ENCODE measurements around the gene TTLL11. TPM values are rescaled to one million over a fixed set of nuclear protein-coding genes. Genes with fewer than 3 reads are reported as not detected.
"Not testable (repeated sequence)": the region's sequence is repeated elsewhere in the genome, so short reads cannot be mapped to it uniquely, and the experiment has no call there.

The TTLL11 gene
- polyA plus RNA-seq, 4 donors: 6.6 to 9.3 (median 7.9) TPM

DNA sequence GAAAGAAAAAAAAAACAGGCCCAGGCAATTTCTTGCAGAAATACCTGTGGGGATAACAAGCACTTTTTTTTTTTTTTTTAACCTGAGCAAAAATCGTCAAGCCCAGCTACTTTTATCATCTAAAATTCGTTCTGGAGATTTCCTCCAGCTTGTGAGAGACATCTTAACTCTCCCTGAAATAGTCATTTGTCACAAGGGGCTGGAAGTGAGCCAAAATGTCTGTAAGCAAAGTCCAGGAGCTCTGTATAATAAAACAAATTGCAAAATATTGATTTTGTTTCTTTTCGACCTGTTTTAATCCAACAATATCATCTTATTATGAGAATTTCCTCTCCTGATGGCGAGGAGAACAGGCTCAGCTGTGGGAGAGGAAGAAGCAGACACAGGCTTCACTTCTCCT is 168.4 kb downstream of the TTLL11 start:
- DNase-seq (ENCODE audit: low read depth in 4 of 4, low spot score in 3 of 4): no peak

DNA sequence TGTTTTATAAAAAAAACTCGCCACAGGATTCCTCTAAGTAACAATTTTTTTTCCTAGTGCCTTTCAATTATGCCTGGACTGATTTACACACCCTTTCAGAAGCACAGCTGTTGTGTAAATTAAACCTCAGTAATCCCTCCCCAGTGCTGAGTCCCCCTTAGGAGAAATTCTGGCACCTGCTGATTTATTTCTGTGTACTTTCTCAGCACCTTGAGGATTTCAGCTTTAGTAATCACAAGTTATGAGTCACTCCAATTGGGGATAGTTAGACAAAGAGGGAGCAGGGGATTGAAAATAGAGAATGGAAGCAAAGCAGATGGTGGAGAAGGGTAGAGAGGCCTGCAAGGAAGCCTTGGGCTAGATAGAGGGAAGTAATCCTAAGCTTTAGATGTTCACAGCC is 171.7 kb downstream of the TTLL11 start:
- no peak for DNase-seq (ENCODE audit: low read depth in 4 of 4, low spot score in 3 of 4)

DNA sequence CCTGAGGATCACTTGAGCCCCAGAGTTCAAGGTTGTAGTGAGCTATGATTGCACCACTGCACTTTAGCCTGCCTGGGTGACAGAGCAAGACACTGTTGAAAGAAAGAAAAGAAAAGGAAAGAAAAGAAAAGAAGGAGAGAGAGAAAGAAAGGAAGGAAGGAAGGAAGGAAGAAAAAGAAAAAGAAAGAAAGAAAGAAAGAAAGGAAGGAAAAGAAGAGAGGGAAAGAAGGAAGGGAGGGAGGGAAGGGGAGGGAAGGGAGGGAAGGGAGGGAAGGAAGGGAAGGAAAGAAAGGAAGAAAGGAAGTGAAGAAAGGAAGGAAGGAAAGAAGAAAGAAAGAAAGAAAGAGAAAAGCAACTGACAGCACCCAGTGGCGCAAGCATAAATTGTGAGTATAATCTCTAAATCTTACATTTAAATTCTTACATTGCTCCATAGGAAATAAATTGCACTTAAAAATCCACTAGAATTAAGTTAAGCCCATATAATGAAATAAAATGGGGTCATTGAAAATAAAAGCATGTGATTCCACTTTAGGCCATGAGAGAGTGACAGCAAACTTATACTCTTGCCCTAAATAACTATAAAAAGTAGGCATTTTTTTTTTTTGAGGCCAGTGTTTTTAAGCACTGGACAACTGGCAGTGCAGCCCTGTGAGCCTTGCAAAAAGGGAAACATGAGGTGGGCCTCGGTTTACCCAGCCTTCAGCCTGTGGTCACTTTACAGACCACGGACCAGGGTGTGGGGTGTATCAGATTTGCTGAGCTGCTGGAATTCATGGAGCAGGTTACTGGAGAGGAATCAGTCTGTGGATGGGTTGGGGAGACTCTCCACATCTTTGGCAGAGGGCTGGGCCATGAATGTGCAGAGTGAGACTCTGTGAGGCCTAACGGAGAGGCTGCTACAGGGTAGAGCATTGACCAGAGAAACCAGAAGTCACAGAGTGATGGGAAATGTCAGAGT is 175.5 kb downstream of the TTLL11 start:
- no peak for DNase-seq (ENCODE audit: low read depth in 4 of 4, low spot score in 3 of 4)

DNA sequence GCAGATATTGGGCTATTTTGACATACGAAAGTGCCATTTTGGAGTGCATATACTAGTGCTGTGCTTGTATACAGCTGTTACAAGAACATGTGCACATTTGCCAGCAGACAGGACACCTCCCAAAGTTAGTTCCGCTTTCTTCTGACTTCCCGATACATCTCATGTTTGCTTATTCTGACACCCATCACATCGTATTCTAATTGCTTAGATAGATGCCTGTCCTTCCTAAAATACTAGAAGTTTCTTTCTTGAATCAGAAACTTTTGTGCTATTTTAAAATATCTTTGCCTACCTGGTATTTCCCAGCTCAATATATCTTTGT is 177.8 kb downstream of the TTLL11 start:
- no peak for DNase-seq (ENCODE audit: low read depth in 4 of 4, low spot score in 3 of 4)

DNA sequence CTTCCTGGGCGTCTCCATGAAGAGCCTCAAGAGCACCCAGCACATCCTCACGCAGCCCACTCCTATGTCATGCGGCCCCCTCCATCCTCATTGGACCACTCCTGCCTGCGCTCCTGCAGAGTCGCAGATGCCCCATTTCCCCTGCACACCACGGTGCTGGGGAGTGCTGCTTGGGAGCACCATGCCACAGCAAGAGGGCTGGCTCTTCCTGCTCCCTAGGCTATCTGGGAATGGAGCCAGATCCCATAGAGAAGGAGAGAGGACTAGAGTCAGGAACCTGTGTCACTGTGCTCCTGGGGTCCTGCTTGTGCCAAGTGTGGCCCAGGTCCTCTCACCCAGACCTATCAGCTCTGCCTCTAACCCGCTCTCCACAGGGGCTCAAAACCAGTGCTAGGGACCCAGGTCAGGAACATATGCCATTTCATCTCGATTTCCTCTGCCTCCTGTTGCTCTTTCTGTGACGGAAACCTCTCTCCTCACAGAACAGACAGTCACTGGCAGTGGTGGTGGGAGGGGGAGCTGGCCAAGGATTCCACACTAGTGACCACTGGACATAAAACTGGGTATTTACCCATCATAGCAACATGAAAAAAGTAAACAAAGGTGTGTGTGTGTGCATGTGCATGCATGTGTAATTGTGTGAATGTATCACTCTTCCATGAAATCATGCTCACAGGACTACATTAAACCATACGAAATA is 178.4 kb downstream of the TTLL11 start:
- no peak for DNase-seq (ENCODE audit: low read depth in 4 of 4, low spot score in 3 of 4)

DNA sequence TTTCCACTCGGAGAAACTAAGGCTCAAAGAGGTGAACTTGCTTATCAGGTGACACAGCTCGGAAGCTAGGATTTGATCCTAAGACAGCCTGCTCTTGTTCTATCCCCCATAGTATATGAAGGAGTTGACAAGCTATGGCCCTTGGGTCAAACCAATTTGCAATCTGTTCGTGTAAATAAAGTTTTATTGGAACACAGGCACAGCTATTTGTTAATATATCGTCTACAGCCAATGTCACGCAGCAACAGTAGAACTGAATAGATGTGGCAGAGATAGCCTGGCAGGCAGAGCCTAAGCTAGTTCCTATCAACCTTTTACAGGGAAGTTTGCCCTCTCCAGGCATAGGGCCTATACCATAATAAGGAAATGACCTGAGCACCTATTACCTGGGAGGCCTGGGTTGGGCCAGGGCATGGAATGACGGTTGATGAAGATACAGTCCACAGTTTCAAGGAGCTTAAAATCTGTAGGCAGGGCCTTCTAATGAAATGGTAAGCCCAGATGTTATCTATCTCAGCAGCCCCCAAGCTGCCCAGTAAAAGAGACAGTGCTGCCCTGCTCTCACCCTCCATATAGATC is 179.0 kb downstream of the TTLL11 start:
- DNase-seq (ENCODE audit: low read depth in 4 of 4, low spot score in 3 of 4): no peak

DNA sequence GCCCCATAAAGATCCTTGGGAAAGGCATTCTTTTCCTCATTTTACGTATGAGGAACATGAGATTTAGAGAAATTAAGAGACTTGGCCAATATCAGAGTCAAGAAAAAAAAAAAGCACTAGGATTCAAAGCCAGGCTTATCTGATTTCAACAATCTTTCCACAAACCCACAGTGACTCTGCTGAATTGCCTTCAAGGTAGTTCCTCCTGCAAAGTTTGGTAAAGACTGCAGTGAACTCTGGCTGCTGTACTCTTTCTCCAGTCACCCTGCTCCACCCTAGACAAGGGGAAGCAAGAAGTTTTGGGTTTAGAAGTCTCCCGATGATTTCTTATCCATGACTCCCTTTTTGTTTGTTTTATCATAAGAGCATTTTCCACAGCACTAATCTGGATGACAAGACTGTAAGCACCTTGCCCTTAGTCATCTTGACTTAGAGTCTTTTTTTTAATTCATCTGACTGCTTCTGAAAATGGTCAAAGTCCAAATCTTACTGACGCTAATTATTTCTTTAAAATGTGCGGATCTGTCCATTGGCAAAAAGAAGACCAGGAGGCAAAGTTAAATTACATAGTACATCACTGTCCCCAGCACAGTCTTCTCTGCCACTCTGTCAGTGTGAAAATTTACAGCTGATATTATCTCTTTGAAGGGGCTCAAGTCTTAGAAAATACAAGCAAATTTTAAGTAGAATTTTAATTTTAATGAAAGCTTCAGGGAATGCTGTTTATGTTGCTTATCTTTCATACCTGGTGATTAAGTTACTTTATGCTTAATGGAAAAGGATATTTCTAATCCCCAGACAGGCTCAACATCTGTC is 180.1 kb downstream of the TTLL11 start:
- DNase-seq (ENCODE audit: low read depth in 4 of 4, low spot score in 3 of 4): no peak

DNA sequence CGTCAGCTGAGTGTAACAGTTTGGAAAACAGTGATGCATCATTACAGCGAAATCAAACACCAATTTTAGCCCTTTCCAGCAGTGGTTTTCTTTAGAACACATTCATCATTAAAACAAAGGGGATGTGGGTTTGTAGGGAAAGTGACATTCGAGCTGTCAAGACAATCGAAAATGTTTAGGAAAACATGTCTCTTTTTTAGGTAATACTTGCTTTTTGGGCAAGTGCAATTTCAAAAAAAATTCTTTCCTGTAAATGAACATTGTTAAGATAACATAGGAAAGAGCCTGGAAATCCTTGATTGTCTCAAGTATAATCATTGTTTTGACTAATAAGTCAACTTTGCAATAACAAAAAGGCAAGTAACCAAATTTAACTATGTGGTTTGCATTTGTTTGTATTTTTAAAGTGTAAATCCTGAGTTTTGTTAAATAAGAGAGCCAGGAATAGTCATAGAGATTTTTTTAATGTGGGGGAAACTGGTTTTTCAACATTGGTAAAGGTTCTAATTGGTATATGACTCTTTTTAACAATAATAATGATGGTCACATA is 182.5 kb downstream of the TTLL11 start:
- no peak for DNase-seq (ENCODE audit: low read depth in 4 of 4, low spot score in 3 of 4)

DNA sequence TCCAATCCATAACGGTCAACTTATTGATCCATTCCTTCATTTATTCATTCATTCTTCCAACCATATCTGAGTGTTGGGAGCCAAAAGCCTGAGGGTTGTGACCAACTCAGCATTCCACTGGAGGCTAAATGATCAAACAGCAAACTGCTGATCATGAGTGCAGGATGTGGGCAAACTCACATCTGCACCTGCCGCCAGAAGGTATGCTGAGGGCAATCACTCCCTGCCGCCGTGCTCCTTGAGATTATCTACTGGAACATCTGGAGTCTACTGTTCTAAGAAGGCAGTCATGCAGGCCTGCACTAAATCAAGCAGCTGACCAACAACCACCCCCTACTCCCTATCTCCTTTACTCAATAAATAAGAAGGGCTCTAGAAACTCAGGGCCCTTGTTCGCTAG is 184.0 kb downstream of the TTLL11 start:
- no peak for DNase-seq (ENCODE audit: low read depth in 4 of 4, low spot score in 3 of 4)

DNA sequence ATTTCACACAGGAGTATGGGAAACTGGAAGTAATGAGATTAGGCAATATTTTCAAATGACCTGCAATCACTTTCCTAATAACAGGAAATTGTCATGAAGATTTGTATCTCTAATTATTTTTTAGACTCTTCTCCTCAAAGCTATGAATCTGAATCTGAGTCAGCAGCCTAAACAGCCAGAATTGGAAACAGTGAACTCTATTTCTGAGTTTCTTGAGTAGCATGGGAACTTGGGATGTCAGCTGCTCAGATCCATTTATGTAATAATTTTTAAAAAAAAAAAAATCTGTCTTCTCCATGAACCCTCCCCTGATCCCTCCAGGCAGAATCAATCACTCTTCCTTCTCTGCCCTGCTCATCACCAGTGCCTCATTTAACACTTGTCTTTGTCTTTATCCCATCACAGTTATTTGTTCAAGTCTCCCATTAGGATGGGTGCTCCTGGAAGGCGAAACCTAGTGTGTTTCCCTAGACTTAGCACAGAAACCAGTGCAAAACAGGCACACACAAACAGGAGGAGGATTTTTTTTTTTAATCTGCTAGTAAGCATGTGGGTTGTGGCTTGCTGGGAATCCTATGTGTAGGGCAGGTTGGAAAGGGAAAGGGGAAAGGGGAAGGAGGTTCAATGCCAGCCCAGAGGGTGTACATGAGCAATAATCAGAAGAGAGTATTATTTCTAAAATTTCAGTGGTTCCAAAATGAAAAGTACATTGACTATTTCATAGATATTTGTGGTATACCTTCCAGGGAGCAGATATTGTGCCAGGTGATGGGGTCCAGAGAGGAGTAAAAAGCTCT is 186.8 kb downstream of the TTLL11 start:
- no peak for DNase-seq (ENCODE audit: low read depth in 4 of 4, low spot score in 3 of 4)

DNA sequence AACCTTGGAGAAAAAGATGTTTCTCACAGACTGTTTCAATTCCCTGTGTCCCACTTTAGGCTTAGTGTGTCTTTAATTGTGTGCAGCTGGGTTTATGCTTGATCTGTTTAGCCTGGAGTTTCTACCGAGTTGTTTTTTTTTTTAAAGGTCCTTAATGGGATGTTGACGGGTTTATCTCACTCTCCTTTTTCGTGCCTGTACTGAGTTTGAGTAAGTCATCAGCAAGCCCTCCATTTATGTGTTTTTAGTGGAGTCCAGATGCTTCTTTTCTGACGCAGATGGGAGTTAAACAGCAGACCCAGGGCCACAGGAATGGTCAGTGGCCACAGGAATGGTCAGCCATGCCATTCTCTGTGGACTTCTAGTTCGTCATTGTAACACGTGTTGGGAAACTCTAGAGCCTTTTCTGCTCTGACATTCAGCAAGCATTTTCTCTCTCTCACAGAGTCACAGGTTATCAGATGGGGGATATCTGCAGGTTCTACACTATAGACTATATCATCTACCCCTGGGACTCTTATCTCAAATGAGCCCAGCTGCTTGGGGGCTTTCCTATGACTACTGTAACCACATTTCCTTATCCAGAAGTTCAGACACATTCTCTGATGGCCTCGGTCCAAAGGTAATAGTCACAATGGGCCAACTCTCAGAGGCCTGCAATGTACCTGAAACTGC is 190.5 kb downstream of the TTLL11 start:
- DNase-seq (ENCODE audit: low read depth in 4 of 4, low spot score in 3 of 4): no peak

DNA sequence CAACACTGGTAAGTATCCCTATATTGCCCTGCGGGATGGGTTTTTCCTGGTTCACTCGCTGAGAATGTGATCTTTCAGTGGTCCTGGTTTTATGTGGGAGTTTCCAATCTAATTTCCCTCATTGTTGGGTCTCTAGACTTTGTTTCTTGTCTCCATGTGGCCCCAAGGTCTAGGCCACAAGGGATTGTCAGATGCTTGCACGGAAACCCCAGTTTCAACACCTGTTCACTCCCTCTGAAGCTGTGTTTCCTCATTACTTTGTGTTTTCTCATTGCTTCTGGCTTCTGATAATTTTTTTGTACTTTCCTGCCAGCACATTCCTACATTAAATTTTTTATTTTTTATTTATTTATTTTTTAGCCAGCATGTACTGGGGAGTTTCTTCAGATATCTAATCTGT is 191.5 kb downstream of the TTLL11 start:
- DNase-seq (ENCODE audit: low read depth in 4 of 4, low spot score in 3 of 4): no peak

DNA sequence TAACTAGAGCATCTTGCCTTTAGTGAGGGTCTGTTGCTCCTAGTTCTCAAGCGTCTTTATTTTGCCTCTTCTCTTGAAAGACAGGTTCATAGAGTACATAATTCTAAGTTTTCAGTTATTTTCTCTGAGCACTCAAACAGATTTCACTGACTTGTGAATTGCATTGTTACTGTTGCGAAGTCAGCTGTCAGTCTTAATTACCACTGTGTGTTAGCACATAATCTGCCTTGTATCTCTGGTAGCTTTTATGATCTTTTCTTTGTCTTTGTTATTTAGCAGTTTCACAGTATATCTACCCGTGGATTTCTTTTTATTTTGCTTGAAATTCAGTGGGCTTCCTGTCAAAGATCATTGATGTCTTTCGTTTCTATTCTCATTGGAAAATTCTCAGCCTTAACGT is 192.9 kb downstream of the TTLL11 start:
- DNase-seq (ENCODE audit: low read depth in 4 of 4, low spot score in 3 of 4): no peak

DNA sequence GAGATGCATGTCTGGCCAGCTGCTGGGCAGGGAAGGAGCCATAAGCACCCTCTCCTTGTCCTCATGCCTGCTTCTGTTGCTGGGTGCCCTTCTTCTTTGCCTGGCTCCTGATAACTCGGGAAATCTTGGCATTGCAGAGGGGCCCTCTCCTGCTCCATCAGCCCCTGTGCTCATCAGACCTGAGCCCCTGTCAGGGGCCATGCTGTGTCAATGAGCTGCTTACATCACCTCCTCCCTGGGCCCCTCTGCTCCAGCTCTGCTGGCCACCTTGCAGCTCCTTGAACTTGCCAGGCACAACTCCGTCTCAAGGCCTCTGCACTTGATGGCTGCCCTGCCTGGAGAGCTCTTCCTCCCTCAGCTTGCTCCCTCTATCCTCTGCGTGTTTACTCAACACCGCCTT is 194.3 kb downstream of the TTLL11 start:
- no peak for DNase-seq (ENCODE audit: low read depth in 4 of 4, low spot score in 3 of 4)

DNA sequence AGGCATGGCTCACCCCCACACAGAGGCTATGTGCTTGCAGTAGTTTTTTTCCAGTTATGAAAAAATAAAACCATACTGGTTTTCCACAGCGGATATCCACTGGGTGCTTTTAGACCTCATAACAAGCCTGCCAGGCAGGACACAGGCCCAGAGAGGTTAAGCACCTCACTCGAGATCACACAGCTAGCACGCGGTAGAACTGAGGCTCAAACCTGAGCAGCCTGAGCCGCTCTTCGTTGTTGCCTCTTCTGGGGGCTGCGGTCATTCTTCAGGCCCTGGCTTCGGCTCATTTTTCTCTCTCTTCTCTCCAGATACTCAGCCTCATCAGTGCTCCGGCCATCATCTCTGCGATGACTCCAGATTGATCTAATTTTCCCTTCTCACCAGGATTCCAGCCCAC is 196.0 kb downstream of the TTLL11 start:
- no peak for DNase-seq (ENCODE audit: low read depth in 4 of 4, low spot score in 3 of 4)

DNA sequence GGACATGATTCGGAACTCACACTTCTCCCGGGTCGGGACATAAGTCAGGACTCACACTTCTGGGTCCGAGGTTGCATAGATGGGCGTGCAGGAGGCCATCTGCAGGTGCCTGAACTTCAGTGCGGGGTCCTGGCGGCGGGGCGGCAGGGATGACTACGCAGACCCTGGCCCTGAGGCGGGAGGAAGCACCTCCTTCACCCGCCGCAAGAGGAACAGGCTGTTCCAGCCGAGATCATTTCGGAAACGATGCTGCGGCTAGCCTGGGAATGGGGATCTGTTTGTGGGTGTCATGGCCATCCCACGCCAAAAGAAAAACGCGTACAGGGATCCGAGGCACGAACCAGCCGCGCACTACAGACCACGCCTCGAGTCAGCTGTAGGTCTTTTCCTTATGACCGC is 196.6 kb downstream of the TTLL11 start:
- DNase-seq (ENCODE audit: low read depth in 4 of 4, low spot score in 3 of 4): no peak

DNA sequence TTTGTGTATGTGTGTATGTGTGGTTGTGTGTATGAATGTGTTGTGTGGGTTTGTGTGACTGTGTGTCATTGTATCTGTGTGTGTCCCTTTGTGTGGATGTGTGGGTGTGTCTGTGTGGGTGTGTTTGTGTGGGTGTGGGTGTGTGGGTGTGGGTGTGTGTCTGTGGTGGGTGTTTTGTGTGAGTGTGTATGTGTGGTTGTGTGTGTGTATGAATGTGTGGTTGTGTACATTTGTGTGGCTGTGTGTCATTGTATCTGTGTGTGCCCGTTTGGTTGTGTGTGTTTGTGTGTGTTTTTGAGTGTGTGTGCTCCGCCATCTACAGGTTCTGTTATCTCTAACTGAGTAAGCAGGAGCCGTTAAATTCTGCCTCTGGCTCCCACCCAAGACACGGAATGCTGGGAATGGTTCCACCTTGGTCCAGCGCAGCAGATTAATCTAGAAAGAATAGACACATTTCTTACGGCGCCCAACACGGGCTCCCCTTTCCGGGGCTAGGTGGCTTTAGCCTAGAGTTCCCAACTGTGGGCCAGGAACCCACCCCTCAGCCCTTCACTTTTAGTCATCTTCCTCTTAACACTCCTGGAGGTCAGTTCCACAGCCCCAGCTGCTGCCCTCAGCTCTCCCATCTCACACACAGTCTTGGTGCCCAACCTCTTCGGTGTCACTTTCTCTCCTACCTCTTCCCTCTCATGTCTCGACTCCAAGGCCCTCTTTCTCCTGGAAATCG is 197.1 kb downstream of the TTLL11 start:
- no peak for DNase-seq (ENCODE audit: low read depth in 4 of 4, low spot score in 3 of 4)

DNA sequence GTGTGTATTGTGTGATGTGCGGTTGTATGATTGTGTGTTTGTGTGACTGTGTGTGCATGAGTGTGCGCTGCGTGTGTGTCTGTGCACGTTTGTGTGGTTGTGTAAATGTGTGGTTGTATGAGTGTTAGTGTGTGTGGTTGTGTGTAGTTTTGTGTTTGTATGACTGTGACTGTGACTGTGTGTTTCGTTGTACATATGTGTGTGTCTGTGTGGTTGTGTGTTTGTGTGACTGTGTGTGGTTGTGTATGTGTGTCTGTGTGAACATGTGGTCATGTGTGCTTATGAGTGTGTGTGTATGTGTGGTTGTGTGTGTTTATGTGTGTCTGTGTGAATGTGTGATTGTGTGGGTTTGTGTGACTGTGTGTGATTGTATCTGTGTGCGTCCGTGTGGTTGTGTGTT is 197.8 kb downstream of the TTLL11 start:
- no peak for DNase-seq (ENCODE audit: low read depth in 4 of 4, low spot score in 3 of 4)

DNA sequence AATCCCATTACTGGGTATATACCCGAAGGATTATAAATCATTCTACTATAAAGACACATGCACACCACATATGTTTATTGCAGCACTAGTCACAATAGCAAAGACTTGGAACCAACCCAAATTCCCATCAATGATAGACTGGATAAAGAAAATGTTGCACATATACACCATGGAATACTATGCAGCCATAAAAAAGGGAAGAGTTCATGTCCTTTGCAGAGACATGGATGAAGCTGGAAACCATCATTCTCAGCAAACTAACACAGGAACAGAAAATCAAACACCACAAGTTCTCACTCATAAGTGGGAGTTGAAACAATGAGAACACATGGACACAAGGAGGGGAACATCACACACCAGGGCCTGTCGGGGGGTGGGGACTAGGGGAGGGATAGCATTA is 198.7 kb downstream of the TTLL11 start:
- not testable (repeated sequence) for DNase-seq (ENCODE audit: low read depth in 4 of 4, low spot score in 3 of 4)

All from left renal pelvis (tissue), 4 donors.